Measurements from ENCODE around the gene SCRT2. TPM values are rescaled to one million over a fixed set of nuclear protein-coding genes. Genes with fewer than 3 reads are reported as not detected.
A peak's percentile ranks its signal among the peaks of the same experiment; 100 is the strongest.

Gene SCRT2
- total and polyA plus RNA-seq, 12 donors = not detected

- no peaks in the 10 kb centered on the region for H3K9me3 ChIP-seq (replicated peaks in 1 of 3)
- DNase-seq = no peak
- H3K27me3 ChIP-seq = peaks cover 6% of the 10 kb centered on the region
- intact Hi-C loops (cut with DNase I) = no loop called here
- no peaks in the 10 kb centered on the region for H3K36me3 ChIP-seq (replicated peaks in 1 of 2)
- no peak overlapping the region for H3K27ac ChIP-seq
- H3K4me3 ChIP-seq = no peak overlapping the region
- peaks cover 0 to 12% of the 10 kb centered on the region in 2 donors for H3K4me1 ChIP-seq (replicated peaks in 1 of 2)
- no peak for TF ChIP-seq POLR2A (IDR thresholded peaks at IDR 0.05)
- peak in 3 of 6 experiments; percentile 4 to 20 (median 10) for TF ChIP-seq CTCF (IDR thresholded peaks at IDR 0.05)
- 39 to 87% (median 42%) methylated on average over 2 to 7 of the region's 7 CpGs for WGBS, 4 donors
Measured at GRCh38 chr20:672963-673602, 2.5 kb downstream of the SCRT2 start.

DNA sequence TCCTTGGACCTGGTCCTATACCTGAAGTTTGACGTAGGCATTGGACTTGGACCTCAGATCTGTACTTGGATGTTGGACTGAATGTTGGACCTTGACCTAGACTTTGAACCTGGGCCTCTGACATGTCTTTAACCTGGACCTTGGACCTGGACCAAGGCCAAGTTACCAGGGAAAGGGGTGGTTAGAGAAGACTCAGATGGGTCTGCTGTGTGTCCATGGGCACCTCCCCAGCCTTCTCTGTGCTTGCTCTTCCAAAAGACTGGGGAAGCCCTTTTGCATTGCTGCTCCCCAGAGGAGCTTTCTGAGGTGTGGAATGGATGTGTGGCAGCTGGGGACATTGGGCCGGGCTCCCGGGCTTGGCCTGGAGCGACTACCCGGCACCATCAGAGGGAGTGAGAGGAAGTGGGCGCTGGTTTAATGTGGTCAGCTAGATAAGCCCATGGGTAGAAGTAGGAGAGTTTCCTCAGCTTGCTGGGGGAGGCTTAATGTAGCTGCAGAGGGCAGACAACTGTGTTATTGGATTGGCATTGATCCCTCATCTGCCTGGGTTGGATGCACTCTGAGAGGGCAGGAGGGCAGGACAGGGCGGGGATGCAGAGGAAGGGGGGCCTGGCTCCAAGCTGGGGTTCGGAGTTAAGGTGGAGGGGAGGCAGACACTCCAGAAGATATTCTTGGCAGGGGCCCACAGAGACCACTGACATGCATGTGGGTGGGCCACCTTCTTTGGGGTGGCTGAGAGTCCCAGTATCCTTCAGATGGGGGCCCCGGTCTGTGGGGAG, 4.2 kb downstream of the SCRT2 start:
- DNase-seq = no peak
- Histone ChIP-seq H3K27me3 (peaks cover 7% of the 10 kb centered on the region), H3K36me3 (replicated peaks in 1 of 2) (no peaks in the 10 kb centered on the region), H3K9me3 (replicated peaks in 1 of 3) (no peaks in the 10 kb centered on the region), H3K27ac (no peak overlapping the region), H3K4me3 (no peak overlapping the region), H3K4me1 (replicated peaks in 1 of 2) (peaks cover 0 to 12% of the 10 kb centered on the region in 2 donors)
- no peak for TF ChIP-seq CTCF (IDR thresholded peaks at IDR 0.05)
- TF ChIP-seq POLR2A (IDR thresholded peaks at IDR 0.05) = no peak
- intact Hi-C loops (cut with DNase I) = no loop called here
- WGBS, 4 donors = 48 to 74% (median 62%) methylated on average over 6 to 9 of the region's 9 CpGs

GRCh38 chr20:669573-669972, 6.0 kb downstream of the SCRT2 start:
- H3K36me3 ChIP-seq (replicated peaks in 1 of 2) = no peaks in the 10 kb centered on the region
- WGBS, 4 donors = 79 to 84% (median 83%) methylated on average over 5 to 7 of the region's 7 CpGs
- intact Hi-C loops (cut with DNase I) = no loop called here
- no peak overlapping the region for H3K4me3 ChIP-seq
- H3K27ac ChIP-seq = no peak overlapping the region
- H3K27me3 ChIP-seq = peaks cover 26% of the 10 kb centered on the region
- DNase-seq = no peak
- H3K4me1 ChIP-seq (replicated peaks in 1 of 2) = no peaks in the 10 kb centered on the region
- no peaks in the 10 kb centered on the region for H3K9me3 ChIP-seq (replicated peaks in 1 of 3)
- TF ChIP-seq CTCF (IDR thresholded peaks at IDR 0.05) = no peak
- no peak for TF ChIP-seq POLR2A (IDR thresholded peaks at IDR 0.05)

- intact Hi-C loops (cut with DNase I) = no loop called here
- no peak overlapping the region for H3K27ac ChIP-seq
- H3K36me3 ChIP-seq (replicated peaks in 1 of 2) = no peaks in the 10 kb centered on the region
- H3K4me3 ChIP-seq = no peak overlapping the region
- WGBS, 4 donors = 55 to 65% (median 59%) methylated on average over 2 to 3 of the region's 3 CpGs
- DNase-seq = no peak
- peaks cover 33% of the 10 kb centered on the region for H3K27me3 ChIP-seq
- H3K9me3 ChIP-seq (replicated peaks in 1 of 3) = no peaks in the 10 kb centered on the region
- no peak for TF ChIP-seq POLR2A (IDR thresholded peaks at IDR 0.05)
- TF ChIP-seq CTCF (IDR thresholded peaks at IDR 0.05) = no peak
- no peaks in the 10 kb centered on the region for H3K4me1 ChIP-seq (replicated peaks in 1 of 2)
Measured at GRCh38 chr20:668638-669037, 7.0 kb downstream of the SCRT2 start.
